HK-2 (cell line): Measurements from ENCODE around the gene ADGRG3.
A peak's percentile ranks its signal among the peaks of the same experiment; 100 is the strongest.

Experiments used
- DNase-seq: peaks from one replicate; pipeline ENCODE4 v3.0.0-alpha.2; 2018; ENCODE audit not compliant: unreplicated experiment

Gene ADGRG3

GRCh38 chr16:57645691-57646387, 22.3 kb upstream of the ADGRG3 start:
- DNase-seq: peak; percentile 61

- no peak for DNase-seq
Observed at GRCh38 chr16:57646388-57647039, 21.6 kb upstream of the ADGRG3 start.

- DNase-seq: no peak
Observed at GRCh38 chr16:57647136-57647875, 20.8 kb upstream of the ADGRG3 start.

- DNase-seq: no peak
Observed at GRCh38 chr16:57648125-57648524, 20.0 kb upstream of the ADGRG3 start.

- DNase-seq: peak; percentile 93
Observed at GRCh38 chr16:57648581-57649442, 19.3 kb upstream of the ADGRG3 start.

- DNase-seq: no peak
Observed at GRCh38 chr16:57649443-57649751, 18.7 kb upstream of the ADGRG3 start.

- no peak for DNase-seq
Observed at GRCh38 chr16:57649846-57650245, 18.3 kb upstream of the ADGRG3 start.

- DNase-seq: no peak
Observed at GRCh38 chr16:57651344-57652333, 16.5 kb upstream of the ADGRG3 start.

GRCh38 chr16:57652695-57653471, 15.2 kb upstream of the ADGRG3 start:
- no peak for DNase-seq

- no peak for DNase-seq
Observed at GRCh38 chr16:57653936-57654335, 14.2 kb upstream of the ADGRG3 start.

GRCh38 chr16:57656342-57656955, 11.7 kb upstream of the ADGRG3 start:
- DNase-seq: no peak

- DNase-seq: no peak
Observed at GRCh38 chr16:57657228-57657627, 10.9 kb upstream of the ADGRG3 start.

GRCh38 chr16:57658130-57658877, 9.8 kb upstream of the ADGRG3 start:
- DNase-seq: no peak

GRCh38 chr16:57658878-57659674, 9.0 kb upstream of the ADGRG3 start:
- no peak for DNase-seq

GRCh38 chr16:57660715-57661463, 7.2 kb upstream of the ADGRG3 start:
- DNase-seq: no peak

- no peak for DNase-seq
Observed at GRCh38 chr16:57661510-57661909, 6.6 kb upstream of the ADGRG3 start.
